Measurements from ENCODE around the gene FLNB. TPM values are rescaled to one million over a fixed set of nuclear protein-coding genes. Genes with fewer than 3 reads are reported as not detected.

The FLNB gene
- total RNA-seq, 1 donor from 2014 or later, result 521 TPM

GRCh38 chr3:57959423-57960173 lies 48.6 kb upstream of the FLNB start:
- H3K9ac ChIP-seq (ENCODE audit: low read length), result no peak overlapping the region
- DNase-seq (ENCODE audit: low read depth), result peak; percentile 70
- no peaks in the 10 kb centered on the region for H3K27me3 ChIP-seq (ENCODE audit: insufficient read depth, low read length)
- H3K4me1 ChIP-seq (ENCODE audit: insufficient read depth, low read length), result peaks cover 28% of the 10 kb centered on the region
- H2AFZ ChIP-seq (ENCODE audit: low read depth, low read length), result peak overlapping the region; percentile 80
- Mint-ChIP-seq H3K27ac (ENCODE audit: unreplicated experiment) (peak overlapping the region; percentile 59), H3K4me3 (ENCODE audit: unreplicated experiment) (no peak overlapping the region), H3K9me3 (ENCODE audit: unreplicated experiment) (no peaks in the 10 kb centered on the region), H3K36me3 (ENCODE audit: low read depth, unreplicated experiment) (no peaks in the 10 kb centered on the region), H3K27me3 (ENCODE audit: low read depth, unreplicated experiment) (no peaks in the 10 kb centered on the region), H3K4me1 (ENCODE audit: low read depth, unreplicated experiment) (peaks cover 9% of the 10 kb centered on the region)
- no peaks in the 10 kb centered on the region for H3K9me3 ChIP-seq (ENCODE audit: insufficient read depth, low read depth, low read length)
- no peak for FAIRE-seq
- no peaks in the 10 kb centered on the region for H3K36me3 ChIP-seq (ENCODE audit: insufficient read depth, low read length)
- H3K4me2 ChIP-seq (ENCODE audit: low read length), result peak overlapping the region; percentile 44
- no peaks in the 10 kb centered on the region for H4K20me1 ChIP-seq (ENCODE audit: insufficient read depth, low read length)
- H3K27ac ChIP-seq (ENCODE audit: low read depth, low read length), result peak overlapping the region; percentile 62
- H3K79me2 ChIP-seq (ENCODE audit: insufficient read depth, low read length), result no peaks in the 10 kb centered on the region
- no peak overlapping the region for H3K4me3 ChIP-seq (ENCODE audit: insufficient read depth, low read depth, low read length)
- TF ChIP-seq CTCF (IDR thresholded peaks at IDR 0.05; ENCODE audit: insufficient read depth, low read depth, low read length), result no peak
- no peak for TF ChIP-seq EZH2 (IDR thresholded peaks at IDR 0.05; ENCODE audit: insufficient read depth, low read length)

GRCh38 chr3:57960174-57960505 lies 48.1 kb upstream of the FLNB start:
- Mint-ChIP-seq H3K9me3 (ENCODE audit: unreplicated experiment) (no peaks in the 10 kb centered on the region), H3K4me1 (ENCODE audit: low read depth, unreplicated experiment) (peaks cover 9% of the 10 kb centered on the region), H3K27ac (ENCODE audit: unreplicated experiment) (peak overlapping the region; percentile 69), H3K27me3 (ENCODE audit: low read depth, unreplicated experiment) (no peaks in the 10 kb centered on the region), H3K4me3 (ENCODE audit: unreplicated experiment) (no peak overlapping the region), H3K36me3 (ENCODE audit: low read depth, unreplicated experiment) (no peaks in the 10 kb centered on the region)
- no peak overlapping the region for H3K4me3 ChIP-seq (ENCODE audit: insufficient read depth, low read depth, low read length)
- H4K20me1 ChIP-seq (ENCODE audit: insufficient read depth, low read length), result no peaks in the 10 kb centered on the region
- H3K27me3 ChIP-seq (ENCODE audit: insufficient read depth, low read length), result no peaks in the 10 kb centered on the region
- H3K9me3 ChIP-seq (ENCODE audit: insufficient read depth, low read depth, low read length), result no peaks in the 10 kb centered on the region
- FAIRE-seq (peak; percentile 49), DNase-seq (ENCODE audit: low read depth) (no peak)
- H3K4me1 ChIP-seq (ENCODE audit: insufficient read depth, low read length), result peaks cover 28% of the 10 kb centered on the region
- H3K4me2 ChIP-seq (ENCODE audit: low read length), result peak overlapping the region; percentile 44
- no peak overlapping the region for H3K9ac ChIP-seq (ENCODE audit: low read length)
- H3K36me3 ChIP-seq (ENCODE audit: insufficient read depth, low read length), result no peaks in the 10 kb centered on the region
- H2AFZ ChIP-seq (ENCODE audit: low read depth, low read length), result peak overlapping the region; percentile 80
- TF ChIP-seq EZH2 (IDR thresholded peaks at IDR 0.05; ENCODE audit: insufficient read depth, low read length) (no peak), CTCF (IDR thresholded peaks at IDR 0.05; ENCODE audit: insufficient read depth, low read depth, low read length) (no peak)
- H3K27ac ChIP-seq (ENCODE audit: low read depth, low read length), result no peak overlapping the region
- no peaks in the 10 kb centered on the region for H3K79me2 ChIP-seq (ENCODE audit: insufficient read depth, low read length)

- TF ChIP-seq CTCF (IDR thresholded peaks at IDR 0.05; ENCODE audit: insufficient read depth, low read depth, low read length) (no peak), EZH2 (IDR thresholded peaks at IDR 0.05; ENCODE audit: insufficient read depth, low read length) (no peak)
- no peak overlapping the region for H3K27ac Mint-ChIP-seq (ENCODE audit: unreplicated experiment)
- FAIRE-seq, result no peak
These were observed 46.9 kb upstream of the FLNB start for GRCh38 chr3:57961177-57961827.

More at GRCh38 chr3:57961177-57961827, 46.9 kb upstream of the FLNB start:
- DNase-seq (ENCODE audit: low read depth), result no peak
- Histone ChIP-seq H3K36me3 (ENCODE audit: insufficient read depth, low read length) (no peaks in the 10 kb centered on the region), H3K79me2 (ENCODE audit: insufficient read depth, low read length) (no peaks in the 10 kb centered on the region), H3K4me1 (ENCODE audit: insufficient read depth, low read length) (peaks cover 24% of the 10 kb centered on the region), H3K27ac (ENCODE audit: low read depth, low read length) (no peak overlapping the region), H3K4me2 (ENCODE audit: low read length) (no peak overlapping the region), H3K4me3 (ENCODE audit: insufficient read depth, low read depth, low read length) (no peak overlapping the region), H3K27me3 (ENCODE audit: insufficient read depth, low read length) (no peaks in the 10 kb centered on the region), H4K20me1 (ENCODE audit: insufficient read depth, low read length) (no peaks in the 10 kb centered on the region), H2AFZ (ENCODE audit: low read depth, low read length) (no peak overlapping the region), H3K9ac (ENCODE audit: low read length) (no peak overlapping the region), H3K9me3 (ENCODE audit: insufficient read depth, low read depth, low read length) (no peaks in the 10 kb centered on the region)
- Mint-ChIP-seq H3K4me1 (ENCODE audit: low read depth, unreplicated experiment) (peaks cover 9% of the 10 kb centered on the region), H3K27me3 (ENCODE audit: low read depth, unreplicated experiment) (no peaks in the 10 kb centered on the region), H3K9me3 (ENCODE audit: unreplicated experiment) (no peaks in the 10 kb centered on the region), H3K4me3 (ENCODE audit: unreplicated experiment) (no peak overlapping the region), H3K36me3 (ENCODE audit: low read depth, unreplicated experiment) (no peaks in the 10 kb centered on the region)
